Liver (tissue), 9 donors: ENCODE measurements around the gene PLA2G4D. TPM values are rescaled to one million over a fixed set of nuclear protein-coding genes. Genes with fewer than 3 reads are reported as not detected.

ENCODE experiments used
- DNase-seq: peaks from one replicate; pipeline ENCODE4 v3.0.0-alpha.2; 2017; ENCODE audit warnings: low spot score
- H3K27ac ChIP-seq, 2 donors: one replicate each; pipeline ENCODE4 v1.7.0; 2013; ENCODE audit warnings: inconsistent platforms in 2 of 2, low read length in 2 of 2, control low read depth in 1 of 2, low read depth in 1 of 2, mild to moderate bottlenecking in 1 of 2
- H3K27me3 ChIP-seq, 4 donors: one replicate each; pipeline versions ENCODE4 v1.6.1 to v1.7.0; 2013; ENCODE audit warnings: low read length in 3 of 4, inconsistent platforms in 1 of 4, mild to moderate bottlenecking in 1 of 4, moderate library complexity in 1 of 4; ENCODE audit not compliant: control insufficient read depth in 4 of 4, insufficient read depth in 4 of 4
- H3K36me3 ChIP-seq, 4 donors: one replicate each; pipeline versions ENCODE4 v1.6.1 to v1.7.0; 2013; ENCODE audit warnings: low read length in 3 of 4, mild to moderate bottlenecking in 3 of 4, low read depth in 1 of 4, moderate library complexity in 1 of 4; ENCODE audit not compliant: control insufficient read depth in 4 of 4, insufficient read depth in 3 of 4
- H3K4me1 ChIP-seq, 4 donors: one replicate each; pipeline versions ENCODE4 v1.6.1 to v1.7.0; 2013; ENCODE audit warnings: low read length in 3 of 4, mild to moderate bottlenecking in 3 of 4, moderate library complexity in 1 of 4; ENCODE audit not compliant: control insufficient read depth in 4 of 4, insufficient read depth in 4 of 4
- H3K4me3 ChIP-seq, 3 donors: one replicate each; pipeline versions ENCODE4 v1.6.1 to v1.7.0; 2013; ENCODE audit warnings: low read length in 3 of 3, control low read depth in 1 of 3, low read depth in 1 of 3, mild to moderate bottlenecking in 1 of 3
- H3K9ac ChIP-seq, 2 donors: one replicate each; pipeline ENCODE4 v1.7.0; 2013; ENCODE audit warnings: low read length in 2 of 2, mild to moderate bottlenecking in 2 of 2, moderate library complexity in 2 of 2, control low read depth in 1 of 2, low read depth in 1 of 2
- H3K9me3 ChIP-seq, 4 donors: one replicate each; pipeline versions ENCODE4 v1.6.1 to v1.7.0; 2013; ENCODE audit warnings: low read length in 3 of 4; ENCODE audit not compliant: control insufficient read depth in 4 of 4
- ATF3 ChIP-seq: IDR thresholded peaks from 2 replicates; pipeline ENCODE4 v1.6.1; 2016; ENCODE audit warnings: antibody characterized with exemption
- EGR1 ChIP-seq, 2 donors: IDR thresholded peaks; 2 replicates each; pipeline ENCODE4 v1.6.1; 2016 to 2018; ENCODE audit warnings: antibody characterized with exemption in 2 of 2, low read depth in 2 of 2
- FOXA1 ChIP-seq: IDR thresholded peaks from 2 replicates; pipeline ENCODE4 v1.6.1; 2016; ENCODE audit warnings: antibody characterized with exemption
- FOXA2 ChIP-seq: IDR thresholded peaks from 2 replicates; pipeline ENCODE4 v1.6.1; 2016; ENCODE audit warnings: antibody characterized with exemption
- GABPA ChIP-seq, 2 donors: IDR thresholded peaks in 1 of 2; conservative IDR thresholded peaks in 1 of 2; 2 replicates each; pipeline ENCODE4 v1.6.1; 2016; ENCODE audit warnings: antibody characterized with exemption in 2 of 2, mild to moderate bottlenecking in 1 of 2, moderate library complexity in 1 of 2
- JUND ChIP-seq, 2 donors: IDR thresholded peaks; 2 replicates each; pipeline ENCODE4 v1.6.1; 2016; ENCODE audit warnings: antibody characterized with exemption in 2 of 2
- MAX ChIP-seq: IDR thresholded peaks from 2 replicates; pipeline ENCODE4 v1.6.1; 2016; ENCODE audit warnings: antibody characterized with exemption
- NR2F2 ChIP-seq: IDR thresholded peaks from 2 replicates; pipeline ENCODE4 v1.6.1; 2016; ENCODE audit warnings: antibody characterized with exemption
- REST ChIP-seq: IDR thresholded peaks from 2 replicates; pipeline ENCODE4 v1.6.1; 2016; ENCODE audit warnings: antibody characterized with exemption, mild to moderate bottlenecking
- RXRA ChIP-seq, 2 donors: IDR thresholded peaks; 2 replicates each; pipeline ENCODE4 v1.6.1; 2017 to 2018; ENCODE audit warnings: antibody characterized with exemption in 2 of 2, mild to moderate bottlenecking in 1 of 2
- SP1 ChIP-seq: IDR thresholded peaks from 2 replicates; pipeline ENCODE4 v1.6.1; 2018; ENCODE audit warnings: antibody characterized with exemption, mild to moderate bottlenecking
- TAF1 ChIP-seq: conservative IDR thresholded peaks from 2 replicates; pipeline ENCODE4 v1.6.1; 2016; ENCODE audit warnings: antibody characterized with exemption, mild to moderate bottlenecking
- YY1 ChIP-seq: IDR thresholded peaks from 2 replicates; pipeline ENCODE4 v1.6.1; 2016; ENCODE audit warnings: antibody characterized with exemption, mild to moderate bottlenecking
- ZBTB33 ChIP-seq: IDR thresholded peaks from 2 replicates; pipeline ENCODE4 v1.6.1; 2016; ENCODE audit warnings: antibody characterized with exemption
- WGBS: extraction: QIAGEN DNeasy Blood & Tissue Kit; methylation state at CpG from one replicate; pipeline ENCODE4 v1.1.7; 2013; 5-methylcytosine and 5-hydroxymethylcytosine counted together
- polyA plus RNA-seq, 2 donors: library from polyadenylated mRNA; stranded (reverse) in 1 of 2; unstranded in 1 of 2; fragments of 200-250 nt in 1 of 2; fragments of >200 nt in 1 of 2; fragmentation: Nextera tagmentation in 1 of 2; extraction: Ambion mirVana in 1 of 2; gene quantifications; one replicate each; pipeline versions ENCODE4 v1.2.1 to v1.2.3, GENCODE V29; 2013 to 2015
- total RNA-seq, 2 donors: library from RNA; depleted of rRNA; stranded (reverse); fragments of >200 nt; gene quantifications; one replicate each; pipeline ENCODE4 v1.2.3, GENCODE V29; 2014
- donor health status: healthy.
- donor health status: healthy.
- donor health status: healthy.
- donor health status: healthy.
- donor health status: healthy.

Gene PLA2G4D
- total and polyA plus RNA-seq, 4 donors, result not detected

GRCh38 chr15:42131826-42132806 is 37.8 kb upstream of the PLA2G4D start (continued):
- TF ChIP-seq REST (no peak), YY1 (no peak), ATF3 (no peak), SP1 (no peak), FOXA2 (no peak)

- 92% methylated on average over 1 of the region's 1 CpG for WGBS
- no peak overlapping the region for H3K27ac ChIP-seq
- no peaks in the 10 kb centered on the region for H3K27me3 ChIP-seq
- no peaks in the 10 kb centered on the region for H3K9me3 ChIP-seq
- H3K4me1 ChIP-seq, result no peaks in the 10 kb centered on the region
- H3K9ac ChIP-seq, result no peak overlapping the region
- no peak for TF ChIP-seq FOXA2
- no peak for TF ChIP-seq JUND (IDR thresholded peaks at IDR 0.05)
- TF ChIP-seq NR2F2, result no peak
- TF ChIP-seq FOXA1, result no peak
- TF ChIP-seq EGR1 (IDR thresholded peaks at IDR 0.05; ENCODE audit: low read depth in 2 of 2), result no peak
- no peak for TF ChIP-seq RXRA (IDR thresholded peaks at IDR 0.05)
- no peak for TF ChIP-seq ATF3
- H3K36me3 ChIP-seq, result no peaks in the 10 kb centered on the region
- no peak overlapping the region for H3K4me3 ChIP-seq
- DNase-seq, result no peak
Measured at GRCh38 chr15:42131006-42131405, 36.6 kb upstream of the PLA2G4D start.

GRCh38 chr15:42130246-42130986 is 36.1 kb upstream of the PLA2G4D start:
- Histone ChIP-seq H3K9ac (no peak overlapping the region), H3K4me3 (no peak overlapping the region), H3K27me3 (no peaks in the 10 kb centered on the region), H3K4me1 (no peaks in the 10 kb centered on the region), H3K27ac (no peak overlapping the region), H3K9me3 (no peaks in the 10 kb centered on the region), H3K36me3 (no peaks in the 10 kb centered on the region)
- WGBS, result 66% methylated on average over 8 of the region's 8 CpGs
- no peak for DNase-seq
- TF ChIP-seq ZBTB33 (no peak), ATF3 (no peak), RXRA (IDR thresholded peaks at IDR 0.05) (no peak), GABPA (IDR thresholded peaks at IDR 0.05 in 1 of 2, conservative IDR thresholded peaks at IDR 0.05 in 1 of 2) (no peak), MAX (no peak), SP1 (no peak), TAF1 (no peak), REST (no peak), JUND (IDR thresholded peaks at IDR 0.05) (no peak)
